HG03039 (cell line): ENCODE data around the gene CREM.

ENCODE experiments used
- ATAC-seq: cut with Tn5 transposase; IDR thresholded peaks from one replicate; pipeline ENCODE4 v1.9.1; 2021; ENCODE audit warnings: mild to moderate bottlenecking, moderate library complexity; ENCODE audit not compliant: unreplicated experiment

CREM gene

GRCh38 chr10:35133586-35133985, 6.9 kb downstream of the CREM start:
- no peak for ATAC-seq

DNA sequence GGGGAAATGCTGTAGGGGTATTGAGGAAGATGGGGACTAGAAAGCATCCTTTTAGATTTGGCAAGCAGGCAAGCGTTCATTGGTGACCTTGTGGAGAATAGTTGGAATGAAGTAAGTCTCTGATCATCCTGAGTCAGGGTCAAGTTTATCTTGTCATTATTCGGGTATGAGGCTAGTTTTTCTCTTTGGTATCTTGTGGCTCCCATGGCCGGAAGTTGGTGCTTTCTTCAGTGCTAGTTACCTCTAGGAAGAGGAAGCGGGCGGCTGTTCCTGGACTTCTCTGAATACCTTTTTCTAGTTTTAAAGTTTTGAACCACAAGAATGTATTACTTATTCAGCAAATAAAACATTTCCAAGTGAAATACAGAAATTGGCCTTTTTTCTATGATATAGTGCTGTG, 9.2 kb downstream of the CREM start:
- ATAC-seq: no peak

DNA sequence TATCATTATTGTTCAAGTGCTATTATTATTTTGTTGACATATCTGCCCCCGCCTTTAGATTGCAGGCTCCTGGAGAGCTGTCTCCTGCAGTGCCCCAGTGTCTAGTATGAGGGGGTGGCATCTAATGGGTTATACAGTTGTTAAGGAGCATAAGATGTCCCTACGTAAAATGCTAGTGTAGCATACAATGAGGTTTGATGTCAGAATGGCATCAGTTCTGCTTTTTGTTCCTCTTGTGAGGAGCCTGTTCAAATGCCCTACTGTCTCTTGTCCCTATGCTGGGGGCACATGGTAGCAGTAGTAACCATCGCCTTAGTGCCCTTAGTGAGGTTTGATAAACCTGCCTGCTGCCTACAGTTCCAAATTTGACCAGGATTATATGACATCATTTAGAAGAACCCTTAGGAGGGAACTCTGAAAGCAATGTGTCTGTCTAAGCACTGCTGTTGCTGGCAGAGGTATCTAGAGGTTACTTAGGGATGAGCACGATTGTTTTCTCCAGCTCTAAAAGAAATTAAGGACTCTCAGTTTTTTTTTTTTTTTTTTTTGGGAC, 9.7 kb downstream of the CREM start:
- no peak for ATAC-seq

- no peak for ATAC-seq
Observed at GRCh38 chr10:35140126-35140525, 13.5 kb downstream of the CREM start.

DNA sequence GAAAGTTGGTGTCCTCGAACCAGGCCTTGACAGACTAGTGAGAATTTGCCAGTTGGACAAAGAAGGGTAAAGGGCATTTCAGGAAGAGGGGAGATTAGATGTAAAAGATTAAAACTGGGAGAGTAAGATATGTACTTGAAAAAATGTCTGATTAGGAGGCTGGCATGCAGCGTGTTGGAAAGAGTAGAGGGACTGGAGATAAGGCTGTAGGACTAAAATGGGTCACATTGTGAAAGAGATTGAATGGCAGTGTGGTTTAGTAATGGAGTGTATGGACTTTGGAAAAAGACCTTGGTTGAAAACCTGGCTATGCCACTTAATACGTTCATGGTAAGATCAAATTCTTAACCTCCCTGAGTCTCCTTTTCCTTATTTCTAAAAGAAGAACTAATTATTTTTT, 14.1 kb downstream of the CREM start:
- ATAC-seq: no peak

DNA sequence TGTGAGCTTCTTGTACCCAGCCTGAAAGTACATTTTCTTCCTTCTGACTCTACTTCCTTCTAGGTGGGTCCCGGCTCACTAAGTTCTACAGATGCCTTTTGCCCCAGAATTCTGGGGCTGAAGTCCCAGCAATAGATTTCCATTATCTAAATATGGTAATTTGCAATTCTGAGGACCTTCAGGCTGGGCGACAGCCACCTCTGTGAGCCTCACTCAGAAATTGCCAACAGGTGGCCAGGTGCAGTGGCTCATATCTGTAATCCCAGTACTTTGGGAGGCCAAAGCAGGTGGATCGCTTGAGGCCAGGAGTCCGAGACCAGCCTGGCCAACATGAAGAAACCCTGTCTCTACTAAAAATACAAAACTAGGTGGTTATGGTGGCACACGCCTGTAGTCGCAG, 23.7 kb downstream of the CREM start:
- no peak for ATAC-seq

- no peak for ATAC-seq
Observed at GRCh38 chr10:35152992-35153391, 26.3 kb downstream of the CREM start.

- ATAC-seq: no peak
Observed at GRCh38 chr10:35153716-35154115, 27.1 kb downstream of the CREM start.

DNA sequence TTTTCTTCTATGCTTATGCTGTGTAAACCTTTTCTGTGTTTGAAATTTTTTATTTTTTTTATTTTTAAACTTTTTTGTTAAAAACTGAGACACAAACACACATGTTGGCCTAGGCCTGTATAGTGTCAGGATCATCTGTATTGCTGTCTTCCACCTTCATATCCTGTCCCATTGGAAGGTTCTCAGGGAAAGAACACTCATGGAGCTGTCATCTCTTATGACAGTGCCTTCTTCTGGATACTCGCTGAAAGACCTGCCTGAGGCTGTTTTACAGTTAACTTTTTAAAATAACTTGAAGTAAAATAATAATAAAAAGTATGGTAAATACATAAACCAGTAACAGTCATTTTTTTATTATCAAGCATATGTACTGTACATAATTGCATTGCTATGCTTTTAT, 34.1 kb downstream of the CREM start:
- no peak for ATAC-seq

GRCh38 chr10:35161906-35162305, 35.3 kb downstream of the CREM start:
- ATAC-seq: no peak

GRCh38 chr10:35165136-35165535, 38.5 kb downstream of the CREM start:
- no peak for ATAC-seq

DNA sequence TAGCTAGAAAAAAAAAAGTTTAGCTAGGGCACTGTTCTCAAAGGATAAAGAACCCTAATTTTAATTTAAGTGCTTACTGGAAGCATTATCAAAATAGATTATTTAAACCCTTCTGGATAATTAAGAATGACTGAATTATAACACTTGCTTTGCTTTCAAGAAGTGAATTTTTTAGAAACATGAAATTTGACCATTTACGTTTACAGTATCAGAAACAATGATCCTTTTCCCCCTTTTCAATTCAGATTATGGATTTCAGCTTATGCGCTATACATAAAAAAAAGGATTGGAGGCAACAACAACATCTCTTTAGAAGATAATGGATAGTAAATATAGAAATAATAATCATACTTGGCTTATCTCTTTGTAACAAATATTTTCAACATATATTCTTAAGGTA, 39.2 kb downstream of the CREM start:
- ATAC-seq: no peak

DNA sequence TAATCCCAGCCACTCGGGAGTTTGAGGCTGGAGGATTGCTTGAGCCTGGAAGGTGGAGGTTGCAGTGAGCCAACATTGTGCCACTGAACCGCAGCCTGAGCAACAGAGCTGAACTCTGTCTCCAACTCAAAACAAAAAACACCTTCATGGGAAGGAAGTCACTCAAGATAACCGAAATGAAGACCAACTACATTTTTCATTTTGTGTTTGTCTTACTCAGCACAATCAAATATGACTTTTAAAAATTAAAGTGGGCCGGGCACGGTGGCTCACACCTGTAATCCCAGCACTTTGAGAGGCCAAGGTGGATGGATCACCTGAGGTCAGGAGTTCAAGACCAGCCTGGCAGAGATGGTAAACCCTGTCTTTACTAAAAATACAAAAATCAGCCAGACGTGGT, 40.0 kb downstream of the CREM start:
- ATAC-seq: no peak

GRCh38 chr10:35167342-35167741, 40.7 kb downstream of the CREM start:
- ATAC-seq: no peak

GRCh38 chr10:35172146-35172545, 45.5 kb downstream of the CREM start:
- ATAC-seq: no peak

DNA sequence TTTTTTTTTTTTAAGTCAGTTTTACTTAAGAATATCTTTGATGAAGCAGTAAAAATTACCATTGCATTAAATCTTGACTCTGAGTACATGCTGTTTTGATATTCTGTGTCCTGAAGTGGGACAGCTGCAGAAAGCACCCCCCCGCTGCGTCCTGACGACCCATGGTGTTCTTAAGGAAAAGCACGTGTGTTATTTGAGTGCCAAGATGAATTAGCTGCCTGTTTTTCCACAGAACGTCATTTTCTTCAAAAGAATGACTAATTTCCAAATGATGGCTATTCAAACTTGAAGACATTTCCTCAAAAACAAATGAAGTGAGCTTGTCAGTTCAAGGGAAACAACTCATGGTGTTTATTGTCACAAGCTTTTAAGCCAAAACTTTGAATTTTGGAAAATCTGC, 45.9 kb downstream of the CREM start:
- no peak for ATAC-seq

- ATAC-seq: no peak
Observed at GRCh38 chr10:35178331-35178730, 51.7 kb downstream of the CREM start.

- no peak for ATAC-seq
Observed at GRCh38 chr10:35182631-35183510, 56.2 kb downstream of the CREM start.

- ATAC-seq: no peak
Observed at GRCh38 chr10:35184527-35185171, 58.0 kb downstream of the CREM start.

DNA sequence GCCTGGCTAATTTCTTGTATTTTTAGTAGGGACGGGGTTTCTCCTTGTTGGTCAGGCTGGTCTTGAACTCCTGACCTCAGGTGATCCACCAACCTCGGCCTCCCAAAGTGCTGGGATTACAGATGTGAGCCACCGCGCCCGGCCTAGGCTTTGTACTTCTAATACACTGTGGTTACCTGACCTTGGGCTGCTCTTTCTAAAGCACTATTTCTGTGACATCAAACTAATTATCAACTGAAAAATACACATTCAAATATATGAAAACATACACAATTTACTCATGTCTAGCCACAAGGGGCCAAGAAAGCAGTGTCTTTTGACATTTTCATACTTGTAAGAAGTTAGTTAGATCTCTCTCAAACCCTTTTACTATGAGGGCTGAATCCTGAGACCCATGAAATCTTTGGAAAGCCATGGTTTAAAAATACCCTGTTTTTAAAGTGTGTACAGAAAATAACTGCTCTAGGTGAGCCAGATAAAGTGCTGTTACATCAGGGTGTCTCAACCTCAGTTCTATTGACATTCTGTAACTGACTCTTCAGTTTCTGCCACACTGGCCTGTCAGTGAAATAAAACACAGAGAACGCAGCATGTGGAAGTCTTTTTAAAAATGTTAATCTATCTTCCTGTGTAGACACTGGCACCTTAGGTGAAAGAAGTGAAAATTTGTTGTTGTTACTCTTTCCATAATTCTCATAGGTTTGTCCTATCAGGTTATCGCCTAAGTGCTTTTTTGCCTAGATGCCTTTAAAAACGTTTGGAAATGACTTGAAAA, 58.8 kb downstream of the CREM start:
- ATAC-seq: peak; percentile 51

DNA sequence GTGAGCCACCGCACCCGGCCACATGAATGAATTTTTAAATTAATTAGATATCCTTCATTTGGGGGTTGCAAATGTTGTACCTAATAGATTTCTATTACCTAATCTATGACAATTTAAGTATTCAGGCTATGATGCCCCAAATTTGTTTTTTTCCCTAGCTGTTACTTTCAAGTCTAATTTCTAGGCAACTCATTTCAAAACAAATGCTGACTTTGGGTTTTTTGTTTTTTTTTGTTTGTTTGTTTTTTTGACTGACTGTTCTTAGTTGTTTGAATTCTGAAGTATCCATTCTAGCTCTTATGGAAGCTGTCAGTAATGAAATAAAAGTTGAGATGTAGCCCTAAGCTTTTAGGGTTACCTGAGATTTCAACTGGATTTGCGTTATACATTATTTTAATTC, 62.3 kb downstream of the CREM start:
- ATAC-seq: no peak
